ENCODE results near the gene CDC14C.
"Not testable (repeated sequence)": the region's sequence is repeated elsewhere in the genome, so short reads cannot be mapped to it uniquely, and the experiment has no call there.

Gene CDC14C

DNA sequence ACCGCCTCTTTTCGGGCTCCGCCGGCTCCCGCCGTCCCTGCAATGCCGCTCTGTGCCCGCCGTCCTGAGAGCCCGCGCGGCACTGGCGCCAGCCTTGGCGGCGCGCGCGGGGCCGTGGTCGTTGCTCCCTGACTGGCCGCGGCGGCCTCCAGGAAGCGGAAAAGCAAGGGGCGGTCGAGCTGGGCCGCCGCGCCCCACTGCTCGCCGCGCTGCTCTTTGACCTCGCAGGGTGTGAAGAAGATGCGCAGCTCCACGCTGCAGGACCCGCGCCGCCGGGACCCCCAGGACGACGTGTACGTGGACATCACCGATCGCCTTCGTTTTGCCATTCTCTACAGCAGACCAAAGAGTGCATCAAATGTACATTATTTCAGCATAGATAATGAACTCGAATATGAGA, at the start of gene CDC14C:
Gene CDC14C, plus strand, starts transcription at position 115 of the 400 bp plus-strand sequence. Its CDS starts 126 bp downstream, at position 241.
- DNase-seq (ENCODE audit: low read depth in 2 of 3, low spot score in 2 of 3): no peak

DNA sequence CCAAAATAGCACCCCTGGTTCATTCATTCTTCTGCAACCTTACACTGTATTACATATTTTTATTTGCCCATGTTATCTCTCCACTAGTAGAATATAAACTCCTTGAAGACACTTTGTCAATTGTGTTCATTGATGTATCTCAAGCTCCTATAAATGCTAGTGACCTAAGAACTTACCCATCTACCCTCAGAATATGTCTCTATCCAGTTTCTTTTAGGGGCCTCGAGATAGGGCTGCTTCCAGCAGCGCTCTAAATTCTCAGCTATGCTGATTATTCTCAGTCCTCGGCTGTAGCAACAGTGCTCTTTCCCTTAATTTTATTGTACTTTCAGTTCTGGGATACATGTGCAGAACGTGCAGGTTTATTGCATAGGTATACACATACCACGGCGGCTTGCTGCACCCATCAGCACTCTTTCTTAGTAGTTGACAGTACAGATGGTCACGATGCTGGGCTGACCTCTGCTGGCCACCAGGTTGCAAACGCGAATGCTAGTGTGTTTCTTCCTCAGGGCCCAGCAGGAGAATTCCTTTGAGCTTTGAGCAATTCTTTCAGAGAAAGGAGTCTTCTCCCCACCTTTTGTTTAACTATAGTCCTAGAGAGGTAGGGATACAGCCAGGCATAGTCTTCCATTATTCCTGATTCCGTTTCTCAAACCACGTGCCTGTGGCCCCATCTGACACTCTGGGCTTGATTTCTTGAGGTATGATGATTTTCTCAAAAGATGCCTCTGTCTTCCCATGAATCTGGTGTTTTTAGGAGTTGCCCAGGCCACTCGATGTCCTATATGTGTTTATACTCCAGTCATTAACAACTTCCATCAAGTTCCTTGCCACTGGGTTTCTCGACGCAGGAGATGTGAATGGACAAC, 49.1 kb upstream of the CDC14C start:
- no peak for DNase-seq (ENCODE audit: low read depth in 2 of 3, low spot score in 2 of 3)

DNA sequence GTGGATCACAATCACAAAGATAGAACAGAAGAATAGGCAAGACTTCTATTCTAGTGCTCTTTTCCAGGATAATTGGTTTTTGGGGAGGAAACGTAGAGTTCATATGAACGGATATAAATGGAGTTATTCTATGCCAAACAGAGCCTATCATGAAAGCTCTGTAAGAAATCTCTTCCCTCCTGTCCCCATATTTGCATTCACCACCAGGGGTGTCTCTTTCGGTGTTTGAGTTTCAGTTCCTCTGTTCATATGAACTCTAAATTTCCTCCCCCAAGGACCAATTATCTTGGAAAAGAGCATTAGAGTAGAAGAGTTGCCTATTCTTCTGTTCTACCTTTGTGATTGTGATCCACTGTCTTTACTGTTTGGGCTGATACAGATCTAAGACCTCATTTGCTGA, 48.3 kb upstream of the CDC14C start:
- no peak for DNase-seq (ENCODE audit: low read depth in 2 of 3, low spot score in 2 of 3)

DNA sequence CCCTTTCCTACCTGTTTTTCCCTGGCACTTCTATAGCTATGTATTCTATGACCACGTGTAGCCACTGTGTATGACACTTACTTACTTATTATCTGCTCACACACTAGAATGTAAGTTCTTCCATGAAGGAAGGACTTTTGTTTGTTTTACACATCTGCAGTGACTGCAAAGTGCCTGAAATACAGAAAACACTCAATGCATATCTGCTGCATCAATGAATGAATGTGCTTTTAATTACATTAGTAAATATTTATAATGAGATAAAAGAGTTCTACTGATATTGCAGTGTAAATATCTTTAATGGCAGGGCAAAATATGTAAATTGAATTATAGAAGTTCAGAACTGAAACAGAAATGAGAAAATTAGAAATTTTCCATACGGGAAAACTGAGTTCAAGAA, 43.5 kb upstream of the CDC14C start:
- DNase-seq (ENCODE audit: low read depth in 2 of 3, low spot score in 2 of 3): no peak

DNA sequence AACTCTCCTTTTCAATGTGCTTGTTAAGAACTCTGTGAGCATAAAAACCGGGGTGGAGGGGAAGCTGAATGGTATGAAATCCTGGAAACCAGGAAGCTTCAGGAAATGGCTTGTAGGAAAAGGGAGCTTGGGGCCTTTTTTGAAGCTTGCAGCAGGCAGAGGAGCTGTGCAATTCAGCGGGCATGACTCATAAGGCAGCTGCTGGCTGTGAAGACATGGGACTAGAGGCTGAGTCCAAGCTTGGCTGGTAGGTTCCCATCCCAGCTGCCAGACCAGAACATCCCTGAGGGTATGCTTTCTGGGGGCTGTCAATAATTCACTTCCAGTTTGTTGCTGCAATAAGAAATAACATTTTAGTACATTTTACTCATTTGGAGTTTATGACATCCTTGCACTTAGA, 36.8 kb upstream of the CDC14C start:
- no peak for DNase-seq (ENCODE audit: low read depth in 2 of 3, low spot score in 2 of 3)

DNA sequence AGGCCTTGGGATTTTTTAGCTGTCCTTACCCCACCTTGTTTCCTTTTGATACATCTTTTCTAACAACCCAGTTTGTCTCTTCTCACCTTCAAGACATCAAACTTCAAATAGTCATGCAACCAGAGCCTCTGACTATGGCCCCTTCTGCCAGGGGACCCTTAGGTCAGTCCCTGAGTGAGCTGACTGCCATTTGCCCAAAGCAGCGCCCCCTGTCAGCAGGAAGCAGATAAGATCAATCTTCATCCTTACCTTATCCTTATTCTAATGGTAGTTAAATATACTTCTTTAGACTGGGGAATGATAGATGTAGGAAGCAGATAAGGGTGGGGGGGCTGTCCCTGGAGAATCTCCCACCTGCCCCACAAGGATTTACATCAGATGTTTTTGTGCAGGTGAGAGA, 29.8 kb upstream of the CDC14C start:
- no peak for DNase-seq (ENCODE audit: low read depth in 2 of 3, low spot score in 2 of 3)

DNA sequence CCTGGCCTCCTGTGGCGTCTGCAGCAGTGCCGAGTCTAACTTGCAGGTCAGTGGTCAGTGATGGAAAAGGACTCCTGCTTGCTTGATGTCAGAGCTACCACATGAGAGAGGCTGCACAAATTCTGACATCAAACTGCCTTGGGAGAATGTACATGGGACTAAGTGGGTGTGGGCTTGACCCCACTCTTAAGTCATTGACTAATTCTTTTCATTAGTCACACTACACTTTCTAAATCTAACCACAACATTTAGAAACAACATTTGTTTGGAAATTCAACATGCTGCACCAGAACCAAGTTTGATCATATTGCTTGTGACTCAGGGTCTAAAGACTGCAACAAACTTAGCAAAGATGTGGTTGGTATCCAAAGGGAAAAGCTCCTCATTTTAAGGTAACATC, 24.4 kb upstream of the CDC14C start:
- DNase-seq (ENCODE audit: low read depth in 2 of 3, low spot score in 2 of 3): no peak

DNA sequence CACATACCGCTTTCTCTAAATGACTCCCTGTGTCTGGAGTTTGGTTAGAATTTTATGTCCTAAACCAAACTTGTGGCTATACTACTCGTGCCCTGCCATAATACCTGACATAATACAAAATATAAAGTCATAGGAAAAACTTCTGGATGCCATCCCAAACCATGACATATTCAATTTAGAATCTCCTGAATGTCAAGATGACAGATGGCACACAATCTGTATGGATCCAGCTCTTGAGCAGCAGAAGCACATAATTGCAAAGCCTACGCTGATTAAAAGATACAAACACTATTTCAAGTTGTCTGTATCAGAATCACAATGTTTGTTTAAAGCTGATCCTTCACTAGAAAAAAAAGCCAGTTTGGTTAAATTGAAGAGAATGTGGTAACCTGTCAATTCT, 22.4 kb upstream of the CDC14C start:
- no peak for DNase-seq (ENCODE audit: low read depth in 2 of 3, low spot score in 2 of 3)

DNA sequence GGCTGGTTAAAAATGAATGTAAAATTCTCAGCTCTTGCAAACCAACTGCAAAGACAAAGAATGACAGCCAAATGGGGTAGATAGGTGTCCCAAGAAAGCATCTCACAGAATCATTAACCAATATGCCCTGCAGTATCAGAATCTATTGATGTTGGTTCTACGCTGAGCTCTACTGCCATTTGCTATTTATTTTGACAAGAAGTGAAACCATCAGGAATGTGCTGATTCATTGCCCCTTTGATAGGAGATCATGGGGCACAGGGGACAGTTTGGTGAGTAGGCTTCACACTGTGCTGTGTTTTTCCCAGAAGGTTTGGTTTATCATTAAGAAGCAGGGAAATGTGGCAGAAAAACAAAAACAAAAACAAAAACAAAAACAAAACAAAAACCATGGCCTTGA, 19.4 kb upstream of the CDC14C start:
- DNase-seq (ENCODE audit: low read depth in 2 of 3, low spot score in 2 of 3): no peak

DNA sequence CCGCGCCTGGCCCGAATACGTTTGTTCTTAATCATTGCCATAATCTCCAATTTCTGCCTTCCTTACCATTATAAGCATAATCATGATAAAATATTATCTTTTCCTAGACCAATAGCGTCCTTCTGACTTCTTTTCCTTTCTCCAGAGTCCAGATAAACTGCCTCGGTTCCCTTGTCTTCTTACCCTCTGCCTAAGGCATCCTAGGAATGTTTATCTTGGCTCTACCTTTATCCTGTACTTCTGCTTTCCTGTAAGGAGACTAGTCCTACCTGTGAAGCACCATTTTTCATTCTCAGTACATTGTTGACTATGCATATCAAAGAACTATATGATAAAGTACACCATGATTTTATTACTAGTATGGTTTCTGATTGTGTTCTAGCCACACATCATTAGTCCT, 18.7 kb upstream of the CDC14C start:
- DNase-seq (ENCODE audit: low read depth in 2 of 3, low spot score in 2 of 3): not testable (repeated sequence)

DNA sequence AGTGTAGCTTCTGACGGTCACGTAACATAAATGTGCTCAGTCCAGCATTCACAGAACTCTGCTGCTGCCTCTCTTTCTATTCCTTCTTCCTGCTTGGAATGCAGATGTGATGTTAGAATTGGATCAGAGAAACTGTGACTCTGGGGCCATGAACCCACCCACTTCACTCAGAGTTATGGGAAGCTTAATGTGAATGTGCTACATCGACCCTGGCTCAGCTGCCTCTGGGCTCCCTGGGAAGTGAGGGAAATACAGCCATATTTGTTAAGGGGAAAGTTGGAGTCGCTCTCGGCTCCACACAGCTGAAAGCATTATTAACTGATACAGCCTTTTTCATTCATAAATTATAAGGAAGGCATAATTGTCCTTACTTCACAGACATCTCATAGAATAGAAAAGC, 14.5 kb upstream of the CDC14C start:
- not testable (repeated sequence) for DNase-seq (ENCODE audit: low read depth in 2 of 3, low spot score in 2 of 3)

DNA sequence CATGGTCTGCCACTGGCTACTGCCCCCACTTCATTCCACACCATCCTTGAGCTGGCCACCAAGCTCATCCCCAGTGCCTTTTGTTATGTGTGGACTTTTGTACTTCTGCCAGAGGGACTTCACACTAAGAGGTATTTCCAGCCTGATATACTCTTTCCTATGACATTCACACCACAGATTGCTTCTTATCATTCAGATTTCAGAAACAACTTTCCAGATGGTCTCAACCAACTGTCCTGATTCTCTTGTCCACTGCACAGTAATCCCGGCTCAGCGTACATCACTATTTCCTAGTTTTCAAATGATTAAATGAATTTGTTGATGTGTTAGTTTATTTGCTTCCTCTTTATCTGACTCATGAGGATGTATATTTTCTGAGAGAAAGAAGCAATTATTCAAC, 7.1 kb downstream of the CDC14C start:
- no peak for DNase-seq (ENCODE audit: low read depth in 2 of 3, low spot score in 2 of 3)

DNA sequence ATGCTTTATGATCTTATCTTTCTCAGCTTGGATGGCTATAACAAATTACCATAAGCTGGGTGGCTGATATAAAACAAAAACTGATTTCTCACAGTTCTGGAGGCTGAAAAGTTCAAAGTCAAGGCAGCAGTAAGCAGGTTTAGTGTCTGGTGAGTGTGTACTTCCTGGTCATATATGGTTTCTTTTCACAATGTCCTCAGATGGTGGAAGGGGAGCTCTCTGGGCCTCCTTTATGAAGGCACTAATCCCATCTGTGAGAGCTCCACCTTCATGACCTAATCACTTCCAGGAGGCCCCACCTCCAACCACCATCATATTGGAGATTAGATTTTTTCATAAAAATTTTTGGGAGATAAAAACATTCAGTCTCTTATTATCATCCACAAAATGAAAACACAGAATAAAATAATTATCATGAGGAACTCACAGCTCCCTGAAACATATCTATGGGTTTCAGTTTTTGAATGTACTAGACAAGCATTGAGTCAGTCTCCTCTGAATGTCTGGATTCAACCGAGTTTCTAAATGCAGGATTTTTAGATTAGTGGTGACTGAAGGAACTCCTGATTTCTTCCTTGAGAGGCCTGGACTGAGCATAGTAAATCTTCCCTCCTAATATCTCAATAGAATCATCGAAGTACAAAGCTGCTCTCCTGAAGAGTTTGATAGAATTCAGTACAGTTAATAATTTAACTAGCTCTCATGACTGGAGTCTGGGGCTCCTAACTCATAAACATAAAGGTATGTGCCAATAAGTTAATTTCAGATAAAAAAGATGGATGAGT, 8.0 kb downstream of the CDC14C start:
- no peak for DNase-seq (ENCODE audit: low read depth in 2 of 3, low spot score in 2 of 3)

DNA sequence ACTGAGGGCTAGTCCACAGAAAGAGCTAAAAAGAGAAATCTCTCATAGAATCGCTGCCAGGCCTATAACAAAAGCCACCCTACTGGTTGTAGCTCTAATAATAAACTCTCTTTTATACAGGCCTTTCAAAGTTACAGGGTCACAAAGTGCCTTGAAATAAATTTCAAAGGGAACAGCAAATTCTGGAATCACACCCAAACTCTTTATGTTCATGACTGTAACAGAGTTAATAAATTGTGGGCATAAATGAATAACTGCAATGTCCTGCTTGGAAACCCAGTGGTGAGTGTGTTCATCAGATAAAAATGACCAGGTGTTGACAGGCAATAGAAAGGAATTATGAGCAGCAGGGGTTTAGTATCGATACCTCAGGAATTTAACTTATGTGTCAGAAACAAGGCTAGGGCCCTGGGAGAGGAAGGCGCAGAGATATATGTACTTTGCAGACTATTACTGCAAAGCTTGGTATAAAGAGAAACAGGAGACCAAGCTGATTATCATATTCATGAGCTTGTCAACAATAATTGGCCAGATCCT, 9.3 kb downstream of the CDC14C start:
- no peak for DNase-seq (ENCODE audit: low read depth in 2 of 3, low spot score in 2 of 3)

DNA sequence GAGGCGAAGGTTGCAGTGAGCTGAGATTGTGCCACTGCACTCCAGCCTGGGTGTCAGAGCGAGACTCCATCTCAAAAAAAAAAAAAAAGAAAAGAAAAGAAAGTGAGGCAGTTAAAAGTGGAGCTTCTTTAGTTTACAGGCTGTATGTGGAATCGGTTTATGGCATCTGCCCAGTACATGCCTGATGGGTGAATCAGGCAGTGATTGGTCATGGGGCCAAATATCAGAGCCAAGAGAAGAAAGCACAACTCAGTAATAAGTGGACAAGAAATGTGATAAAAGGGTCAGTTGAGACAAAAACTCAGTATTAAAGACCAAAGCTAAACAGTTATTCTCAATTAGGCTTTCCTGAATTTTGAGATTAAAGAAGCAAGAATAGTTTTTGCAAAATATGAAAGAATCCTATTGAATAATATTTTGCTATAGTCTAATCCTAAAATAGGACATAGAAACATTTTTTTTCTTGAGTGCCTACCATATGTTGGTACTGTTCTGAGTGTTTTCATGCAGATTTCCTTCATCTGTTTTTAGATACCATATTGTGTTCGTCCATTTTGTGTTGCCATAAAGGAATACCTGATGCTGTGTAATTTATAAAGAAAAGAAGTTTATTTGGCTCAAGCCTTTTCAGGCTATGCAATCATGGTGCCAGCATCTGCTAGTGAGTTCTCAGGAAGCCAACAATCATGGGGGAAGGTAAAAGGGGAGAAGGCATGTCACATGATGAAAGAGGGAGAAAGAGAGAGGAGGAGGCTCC, 14.4 kb downstream of the CDC14C start:
- no peak for DNase-seq (ENCODE audit: low read depth in 2 of 3, low spot score in 2 of 3)

DNA sequence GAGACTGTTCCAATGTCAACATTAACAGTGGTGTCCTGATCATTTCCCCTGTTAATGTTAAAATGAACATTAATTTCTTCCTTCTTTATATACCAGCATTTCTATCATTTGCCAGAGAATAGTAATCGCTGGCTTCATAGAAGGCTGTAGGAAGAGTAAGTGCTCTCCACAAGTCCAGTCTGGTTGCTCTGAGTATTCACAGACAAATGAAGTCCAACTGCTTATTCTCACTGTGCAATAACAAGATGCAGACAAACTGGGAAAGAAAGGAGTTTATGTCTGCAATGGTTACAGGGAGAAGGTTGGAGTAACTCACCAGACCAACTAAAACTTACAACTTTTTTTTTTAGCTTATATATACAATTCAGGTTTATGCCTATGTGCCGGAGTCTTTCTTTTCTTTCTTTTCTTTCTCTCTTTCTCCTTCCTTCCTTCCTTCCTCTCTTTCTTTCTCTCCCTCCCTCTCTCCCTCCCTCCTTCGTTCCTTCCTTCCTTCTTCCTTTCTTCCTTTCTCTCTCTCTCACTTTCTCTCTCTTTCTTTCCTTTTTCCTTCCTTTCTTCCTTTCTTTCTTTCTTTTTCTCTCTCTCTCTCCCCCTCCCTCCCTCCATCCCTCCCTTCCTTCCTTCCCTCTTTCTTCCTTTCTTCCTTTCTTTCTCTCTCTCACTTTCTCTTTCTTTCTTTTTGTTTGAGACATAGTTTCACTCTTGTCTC, 19.1 kb downstream of the CDC14C start:
- no peak for DNase-seq (ENCODE audit: low read depth in 2 of 3, low spot score in 2 of 3)

DNA sequence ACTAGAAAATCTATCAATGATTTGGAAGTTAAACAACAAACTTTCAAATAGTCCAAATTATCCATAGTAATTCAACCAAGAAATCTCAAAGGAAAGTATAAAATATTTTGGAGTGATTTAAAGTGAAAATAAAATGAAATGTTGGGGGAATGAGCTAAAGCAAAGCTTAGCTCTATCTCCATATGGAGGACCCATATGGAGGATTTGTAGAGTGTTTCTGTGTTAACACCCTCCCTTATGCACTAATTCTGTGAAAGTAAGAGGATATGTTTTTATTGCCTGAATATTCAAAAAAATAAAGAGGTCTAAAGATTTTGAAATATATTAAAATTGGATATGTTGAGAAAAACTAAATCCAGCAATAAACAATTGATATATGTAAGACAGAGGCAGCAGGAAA, 31.6 kb downstream of the CDC14C start:
- no peak for DNase-seq (ENCODE audit: low read depth in 2 of 3, low spot score in 2 of 3)

DNA sequence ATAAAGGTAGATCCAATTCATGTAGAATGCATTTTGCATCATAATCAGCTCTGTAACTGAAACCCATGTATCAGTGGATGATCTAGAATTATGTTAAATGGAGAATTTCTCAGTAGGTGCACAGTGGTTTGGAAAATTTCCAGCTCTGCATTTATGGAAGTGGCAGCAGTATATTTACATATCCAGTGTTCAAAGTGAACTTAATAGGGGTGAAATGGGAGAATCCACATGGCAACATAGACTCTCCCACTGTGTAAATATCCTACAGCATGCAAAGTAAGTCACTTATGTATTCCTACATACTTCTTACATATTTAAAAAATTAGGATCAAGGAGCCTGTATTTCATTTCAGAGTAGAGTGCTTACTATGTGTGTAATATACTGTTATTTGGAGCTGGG, 35.3 kb downstream of the CDC14C start:
- no peak for DNase-seq (ENCODE audit: low read depth in 2 of 3, low spot score in 2 of 3)

DNA sequence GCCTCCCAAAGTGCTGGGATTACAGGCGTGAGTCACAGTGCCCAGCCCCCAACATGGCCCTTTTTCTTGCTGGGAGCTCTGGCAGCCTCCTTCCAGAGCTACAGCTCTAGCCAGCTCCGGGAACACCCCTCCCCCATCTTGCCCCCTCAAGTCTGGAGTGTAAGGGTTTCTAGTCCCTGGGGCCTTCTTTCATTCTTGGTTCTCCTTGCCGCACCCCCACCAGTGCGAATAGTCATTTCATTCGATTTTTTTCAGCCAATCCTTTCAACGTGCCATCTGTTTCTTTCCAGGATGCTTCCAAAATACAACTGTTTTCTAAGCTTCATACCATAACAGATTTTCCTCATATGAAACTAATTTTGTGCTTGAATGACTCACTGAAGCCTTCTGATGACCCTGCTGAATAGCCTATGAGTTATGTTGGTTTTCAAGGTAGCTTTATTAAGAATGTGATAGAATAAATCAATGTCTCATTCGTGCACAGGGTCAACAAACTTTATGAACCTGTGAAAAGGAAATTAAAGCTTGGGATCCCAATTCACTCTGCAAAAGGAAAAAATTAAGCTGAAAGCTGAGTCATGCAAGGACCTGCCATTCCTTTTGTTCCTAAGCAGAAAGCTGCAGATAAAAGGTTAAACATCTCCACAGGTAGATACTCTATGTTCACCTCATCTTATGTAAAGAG, 38.6 kb downstream of the CDC14C start:
- no peak for DNase-seq (ENCODE audit: low read depth in 2 of 3, low spot score in 2 of 3)

DNA sequence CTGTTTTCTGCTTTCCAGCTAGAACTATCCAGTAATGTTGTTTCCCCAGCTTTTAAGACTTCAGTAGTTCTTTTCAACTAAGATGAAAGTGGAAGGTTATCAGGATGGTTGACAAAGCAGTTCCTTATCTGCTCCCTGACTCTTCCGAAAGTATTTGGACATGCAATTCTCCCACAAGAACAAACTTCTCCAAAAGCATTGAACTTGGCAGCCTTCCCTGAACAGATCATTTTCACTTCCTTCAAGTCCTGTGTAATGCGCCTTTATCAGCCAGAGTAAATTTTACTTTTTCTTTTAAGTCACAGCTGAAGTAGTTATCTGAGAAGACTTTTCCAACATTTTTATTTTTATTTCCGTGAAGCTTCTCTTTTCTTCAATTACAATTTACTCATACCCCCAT, 39.7 kb downstream of the CDC14C start:
- no peak for DNase-seq (ENCODE audit: low read depth in 2 of 3, low spot score in 2 of 3)

All from activated CD8-positive, alpha-beta memory T cell treated with anti-CD3 and anti-CD28 coated beads for 48 hours (primary cell).